Measurements from ENCODE around the gene DEPDC1B.

DNA sequence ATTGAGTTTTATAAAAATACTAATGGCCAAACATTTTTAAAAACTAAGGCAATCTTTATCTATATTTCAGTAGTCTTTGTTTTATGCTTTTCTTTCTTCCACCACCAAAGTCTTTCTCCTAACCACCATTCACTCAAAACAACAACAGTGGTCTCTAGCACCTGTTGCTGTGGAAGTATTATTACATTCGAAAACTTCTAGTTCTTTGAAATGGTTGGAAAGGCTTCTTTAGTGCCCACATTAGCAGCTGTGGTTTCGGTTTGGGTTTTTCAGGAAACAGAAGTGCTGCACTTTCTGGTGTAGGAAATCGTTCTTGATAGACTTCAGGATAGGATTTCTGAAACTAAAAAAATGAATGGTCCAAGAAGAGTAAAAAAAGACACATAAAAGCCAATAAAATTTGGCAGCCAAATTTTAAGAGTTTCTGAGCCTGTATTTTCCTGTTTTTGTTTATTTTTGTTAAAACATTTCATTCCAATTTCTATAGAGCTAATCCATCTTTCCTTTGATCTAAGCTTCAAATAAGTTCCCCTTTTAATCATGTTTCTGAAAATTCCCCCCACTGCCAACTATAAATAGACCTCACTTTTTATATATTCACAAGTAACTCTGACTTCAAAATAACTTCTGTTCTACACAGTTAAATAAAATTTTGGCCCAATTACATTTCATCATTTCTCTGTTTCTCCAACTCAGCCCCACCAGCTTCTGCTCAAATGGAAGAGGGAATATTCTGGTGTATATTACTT, 102.2 kb downstream of the DEPDC1B start:
- TF ChIP-seq, protein P1, sequence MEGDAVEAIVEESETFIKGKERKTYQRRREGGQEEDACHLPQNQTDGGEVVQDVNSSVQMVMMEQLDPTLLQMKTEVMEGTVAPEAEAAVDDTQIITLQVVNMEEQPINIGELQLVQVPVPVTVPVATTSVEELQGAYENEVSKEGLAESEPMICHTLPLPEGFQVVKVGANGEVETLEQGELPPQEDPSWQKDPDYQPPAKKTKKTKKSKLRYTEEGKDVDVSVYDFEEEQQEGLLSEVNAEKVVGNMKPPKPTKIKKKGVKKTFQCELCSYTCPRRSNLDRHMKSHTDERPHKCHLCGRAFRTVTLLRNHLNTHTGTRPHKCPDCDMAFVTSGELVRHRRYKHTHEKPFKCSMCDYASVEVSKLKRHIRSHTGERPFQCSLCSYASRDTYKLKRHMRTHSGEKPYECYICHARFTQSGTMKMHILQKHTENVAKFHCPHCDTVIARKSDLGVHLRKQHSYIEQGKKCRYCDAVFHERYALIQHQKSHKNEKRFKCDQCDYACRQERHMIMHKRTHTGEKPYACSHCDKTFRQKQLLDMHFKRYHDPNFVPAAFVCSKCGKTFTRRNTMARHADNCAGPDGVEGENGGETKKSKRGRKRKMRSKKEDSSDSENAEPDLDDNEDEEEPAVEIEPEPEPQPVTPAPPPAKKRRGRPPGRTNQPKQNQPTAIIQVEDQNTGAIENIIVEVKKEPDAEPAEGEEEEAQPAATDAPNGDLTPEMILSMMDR (IDR thresholded peaks at IDR 0.05), result no peak
- no peak for TF ChIP-seq POLR2A (IDR thresholded peaks at IDR 0.05)

Data from Peyer's patch (tissue), 4 donors.